Panc1 (cell line): ENCODE data around the gene AP3D1. TPM values are rescaled to one million over a fixed set of nuclear protein-coding genes. Genes with fewer than 3 reads are reported as not detected.

Experiments
- ATAC-seq: fragments of 200-7000 bp; cut with Tn5 transposase; 2 replicates; pipeline ENCODE4 v1.9.1; 2020; ENCODE audit warnings: mild to moderate bottlenecking, moderate library complexity
- BruUV-seq: library from RNA; stranded (reverse); fragments of 400-500 nt; replicated peaks from 2 replicates; lab custom pipeline; 2021; lab: Mats Ljungman, UMichigan
- CTCF ChIA-PET: fragments of 300-600 bp; sonication (Branson Sonifier 250); formaldehyde crosslinking; loops from one replicate; lab custom pipeline; 2022; ENCODE audit warnings: antibody characterized with exemption; lab: Charles Lee
- POLR2A ChIA-PET: fragments of 300-600 bp; sonication (Branson Sonifier 250); formaldehyde crosslinking; loops from one replicate; lab custom pipeline; 2022; ENCODE audit warnings: antibody characterized with exemption; lab: Charles Lee
- DNase-seq: peaks from one replicate; pipeline ENCODE4 v3.0.0-alpha.2; 2010; ENCODE audit warnings: low read depth, low spot score
- H3K27ac ChIP-seq: 2 replicates; pipeline ENCODE4 v1.5.1; 2011; ENCODE audit warnings: mild to moderate bottlenecking, low read length, inconsistent platforms
- H3K27me3 ChIP-seq: fragments of 200-500 bp; sonication (Bioruptor generic); 2 replicates; pipeline ENCODE4 v1.6.0; 2014; ENCODE audit warnings: low read length, inconsistent platforms; ENCODE audit not compliant: control insufficient read depth, insufficient read depth
- H3K36me3 ChIP-seq: fragments of 200-500 bp; sonication (Bioruptor generic); 2 replicates; pipeline ENCODE4 v1.5.1; 2014; ENCODE audit warnings: inconsistent platforms, mild to moderate bottlenecking, low read length, moderate library complexity; ENCODE audit not compliant: control insufficient read depth, insufficient read depth
- H3K4me1 ChIP-seq: 2 replicates; pipeline ENCODE4 v1.5.1; 2011; ENCODE audit warnings: inconsistent platforms, mild to moderate bottlenecking, low read length, moderate library complexity; ENCODE audit not compliant: control insufficient read depth, insufficient read depth
- H3K4me3 ChIP-seq, 2 experiments: 2 replicates each; pipeline ENCODE4 v1.5.1; 2011 to 2012; ENCODE audit warnings: low read depth in 2 of 2, low read length in 2 of 2, mild to moderate bottlenecking in 2 of 2, inconsistent platforms in 1 of 2, moderate library complexity in 1 of 2
- H3K9me3 ChIP-seq: fragments of 200-500 bp; sonication (Bioruptor generic); 2 replicates; pipeline ENCODE4 v1.5.1; 2014; ENCODE audit warnings: low read depth, mild to moderate bottlenecking, inconsistent platforms, low read length, moderate library complexity; ENCODE audit not compliant: control insufficient read depth, insufficient read depth
- POLR2AphosphoS5 ChIP-seq: IDR thresholded peaks from 2 replicates; pipeline ENCODE4 v1.6.1; 2012; ENCODE audit warnings: mild to moderate bottlenecking, low read depth, low read length, moderate library complexity
- SIN3A ChIP-seq: IDR thresholded peaks from 2 replicates; pipeline ENCODE4 v1.6.1; 2012; ENCODE audit warnings: low read depth, mild to moderate bottlenecking, low read length, moderate library complexity, borderline replicate concordance; ENCODE audit not compliant: insufficient read depth
- TCF7L2 ChIP-seq: IDR thresholded peaks from 2 replicates; pipeline ENCODE4 v1.6.1; 2011; ENCODE audit warnings: mild to moderate bottlenecking, low read depth, low read length, inconsistent platforms
- in situ Hi-C: cut with HindIII; loops from 2 replicates; pipeline ENCODE4 v1.10.0; 2016; ENCODE audit warnings: low sequenced_read_pairs, low pct_unique_long_range_greater_than_20kb
- intact Hi-C: fragments of 100-400 bp; cut with micrococcal nuclease; formaldehyde crosslinking; loops from one replicate; pipeline ENCODE4 v1.10.0; 2022; ENCODE audit not compliant: unreplicated experiment
- total RNA-seq: library from RNA; stranded (reverse); gene quantifications from one replicate; pipeline ENCODE4 v1.2.1, GENCODE V29; 2021; ENCODE audit not compliant: unreplicated experiment
- TF ChIP-seq, protein P1 (sequence below): fragments of 450-650 bp; IDR thresholded peaks from 2 replicates; pipeline ENCODE4 v1.5.1; 2017; ENCODE audit warnings: mild to moderate bottlenecking
- TF ChIP-seq, protein P2 (sequence below), 2 experiments: IDR thresholded peaks; 2 replicates each; pipeline ENCODE4 v1.6.1; 2011 to 2012; ENCODE audit warnings: low read depth in 2 of 2, control low read depth in 1 of 2, low read length in 1 of 2, mild to moderate bottlenecking in 1 of 2, moderate library complexity in 1 of 2; ENCODE audit not compliant: insufficient read depth in 1 of 2

The AP3D1 gene
- total RNA-seq, 1 experiment from 2014 or later: 167 TPM

DNA sequence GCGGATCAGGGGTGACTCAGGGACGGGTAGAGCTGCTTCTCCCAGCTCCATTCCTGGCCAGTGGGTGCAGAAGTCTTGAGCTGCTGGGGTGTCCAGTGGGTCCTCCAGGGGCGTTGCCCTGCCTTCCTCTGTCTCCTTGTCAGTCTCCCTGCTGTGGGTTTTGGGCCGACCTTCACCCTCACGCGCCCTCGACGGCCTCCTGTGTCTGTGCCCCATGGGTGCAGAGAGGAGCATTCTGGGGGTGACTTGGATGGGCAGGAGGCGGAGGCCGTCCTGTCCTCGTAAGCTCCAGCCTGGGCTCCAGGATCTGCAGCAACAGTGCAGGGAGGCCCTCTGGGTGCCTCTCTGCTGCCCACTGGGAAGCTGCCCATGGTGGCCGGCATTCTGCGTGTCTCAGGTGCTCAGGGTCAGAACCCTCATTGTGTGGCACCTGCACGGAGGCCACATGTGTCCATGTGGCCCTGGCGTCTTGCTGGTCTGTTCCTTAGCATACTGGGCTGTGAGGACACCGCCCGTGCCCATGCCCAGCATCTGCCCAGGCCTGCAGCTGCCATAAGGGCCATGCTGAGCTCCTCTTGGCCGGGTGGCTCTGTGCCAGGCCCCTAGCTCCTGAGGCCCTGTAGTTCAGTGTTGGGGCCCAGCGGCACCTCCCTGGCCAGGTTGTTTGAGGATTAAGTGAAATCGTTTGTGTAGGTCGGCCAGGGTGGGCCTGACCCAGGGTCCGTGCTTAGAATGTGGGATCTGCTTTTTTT is 29.7 kb upstream of the AP3D1 start:
- no peaks in the 10 kb centered on the region for H3K4me1 ChIP-seq
- in situ Hi-C loops: no loop called here
- POLR2A ChIA-PET: no interaction called here
- TF ChIP-seq SIN3A (no peak), TCF7L2 (no peak), POLR2AphosphoS5 (no peak)
- TF ChIP-seq, protein P1, sequence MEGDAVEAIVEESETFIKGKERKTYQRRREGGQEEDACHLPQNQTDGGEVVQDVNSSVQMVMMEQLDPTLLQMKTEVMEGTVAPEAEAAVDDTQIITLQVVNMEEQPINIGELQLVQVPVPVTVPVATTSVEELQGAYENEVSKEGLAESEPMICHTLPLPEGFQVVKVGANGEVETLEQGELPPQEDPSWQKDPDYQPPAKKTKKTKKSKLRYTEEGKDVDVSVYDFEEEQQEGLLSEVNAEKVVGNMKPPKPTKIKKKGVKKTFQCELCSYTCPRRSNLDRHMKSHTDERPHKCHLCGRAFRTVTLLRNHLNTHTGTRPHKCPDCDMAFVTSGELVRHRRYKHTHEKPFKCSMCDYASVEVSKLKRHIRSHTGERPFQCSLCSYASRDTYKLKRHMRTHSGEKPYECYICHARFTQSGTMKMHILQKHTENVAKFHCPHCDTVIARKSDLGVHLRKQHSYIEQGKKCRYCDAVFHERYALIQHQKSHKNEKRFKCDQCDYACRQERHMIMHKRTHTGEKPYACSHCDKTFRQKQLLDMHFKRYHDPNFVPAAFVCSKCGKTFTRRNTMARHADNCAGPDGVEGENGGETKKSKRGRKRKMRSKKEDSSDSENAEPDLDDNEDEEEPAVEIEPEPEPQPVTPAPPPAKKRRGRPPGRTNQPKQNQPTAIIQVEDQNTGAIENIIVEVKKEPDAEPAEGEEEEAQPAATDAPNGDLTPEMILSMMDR: no peak
- TF ChIP-seq, protein P2, sequence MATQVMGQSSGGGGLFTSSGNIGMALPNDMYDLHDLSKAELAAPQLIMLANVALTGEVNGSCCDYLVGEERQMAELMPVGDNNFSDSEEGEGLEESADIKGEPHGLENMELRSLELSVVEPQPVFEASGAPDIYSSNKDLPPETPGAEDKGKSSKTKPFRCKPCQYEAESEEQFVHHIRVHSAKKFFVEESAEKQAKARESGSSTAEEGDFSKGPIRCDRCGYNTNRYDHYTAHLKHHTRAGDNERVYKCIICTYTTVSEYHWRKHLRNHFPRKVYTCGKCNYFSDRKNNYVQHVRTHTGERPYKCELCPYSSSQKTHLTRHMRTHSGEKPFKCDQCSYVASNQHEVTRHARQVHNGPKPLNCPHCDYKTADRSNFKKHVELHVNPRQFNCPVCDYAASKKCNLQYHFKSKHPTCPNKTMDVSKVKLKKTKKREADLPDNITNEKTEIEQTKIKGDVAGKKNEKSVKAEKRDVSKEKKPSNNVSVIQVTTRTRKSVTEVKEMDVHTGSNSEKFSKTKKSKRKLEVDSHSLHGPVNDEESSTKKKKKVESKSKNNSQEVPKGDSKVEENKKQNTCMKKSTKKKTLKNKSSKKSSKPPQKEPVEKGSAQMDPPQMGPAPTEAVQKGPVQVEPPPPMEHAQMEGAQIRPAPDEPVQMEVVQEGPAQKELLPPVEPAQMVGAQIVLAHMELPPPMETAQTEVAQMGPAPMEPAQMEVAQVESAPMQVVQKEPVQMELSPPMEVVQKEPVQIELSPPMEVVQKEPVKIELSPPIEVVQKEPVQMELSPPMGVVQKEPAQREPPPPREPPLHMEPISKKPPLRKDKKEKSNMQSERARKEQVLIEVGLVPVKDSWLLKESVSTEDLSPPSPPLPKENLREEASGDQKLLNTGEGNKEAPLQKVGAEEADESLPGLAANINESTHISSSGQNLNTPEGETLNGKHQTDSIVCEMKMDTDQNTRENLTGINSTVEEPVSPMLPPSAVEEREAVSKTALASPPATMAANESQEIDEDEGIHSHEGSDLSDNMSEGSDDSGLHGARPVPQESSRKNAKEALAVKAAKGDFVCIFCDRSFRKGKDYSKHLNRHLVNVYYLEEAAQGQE (IDR thresholded peaks at IDR 0.05; ENCODE audit: insufficient read depth in 1 of 2, low read depth in 2 of 2, low read length in 1 of 2): no peak
- intact Hi-C loops: no loop called here
- DNase-seq (no peak), ATAC-seq (no peak)
- H3K4me3 ChIP-seq: no peak overlapping the region
- no peaks in the 10 kb centered on the region for H3K9me3 ChIP-seq
- no peak overlapping the region for H3K27ac ChIP-seq
- BruUV-seq: no TSS peak
- no peaks in the 10 kb centered on the region for H3K36me3 ChIP-seq
- no peaks in the 10 kb centered on the region for H3K27me3 ChIP-seq
- CTCF ChIA-PET: interaction anchor here (0.5 kb wide), 1 partner anchor 9 kb away, joined by 6 read pairs; no protein-coding TSS in a partner anchor

DNA sequence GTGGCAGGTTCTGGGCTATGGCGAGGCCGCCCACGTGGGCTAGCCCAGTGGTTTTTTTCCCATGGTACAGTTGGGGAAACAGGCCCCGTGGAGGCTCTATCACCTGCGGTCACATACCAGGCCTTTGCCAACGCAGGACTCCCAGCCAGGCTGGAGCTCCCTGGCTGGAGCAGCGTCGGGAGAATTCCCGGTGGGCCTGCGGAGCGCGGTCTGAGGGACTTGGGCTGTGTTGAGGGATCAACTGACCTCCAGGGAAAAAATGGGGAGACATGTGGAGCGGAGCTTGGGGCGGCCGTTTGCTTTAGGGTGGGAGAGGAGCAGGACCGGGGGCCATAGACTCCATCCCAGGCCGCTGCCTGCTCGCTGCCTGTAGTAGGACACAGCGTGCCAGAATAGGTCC is 28.7 kb upstream of the AP3D1 start:
- intact Hi-C loops (no loop called here), in situ Hi-C loops (no loop called here)
- TF ChIP-seq POLR2AphosphoS5: no peak
- TF ChIP-seq, protein P1: no peak
- TF ChIP-seq, protein P2 (IDR thresholded peaks at IDR 0.05; ENCODE audit: insufficient read depth in 1 of 2, low read depth in 2 of 2, low read length in 1 of 2): no peak
- TF ChIP-seq TCF7L2: no peak
- no peak for TF ChIP-seq SIN3A
- no peaks in the 10 kb centered on the region for H3K9me3 ChIP-seq
- ChIA-PET CTCF (no interaction called here), POLR2A (no interaction called here)
- DNase-seq: no peak
- H3K36me3 ChIP-seq: no peaks in the 10 kb centered on the region
- BruUV-seq: no TSS peak
- H3K4me1 ChIP-seq: no peaks in the 10 kb centered on the region
- ATAC-seq: no peak
- no peak overlapping the region for H3K4me3 ChIP-seq
- H3K27ac ChIP-seq: no peak overlapping the region
- H3K27me3 ChIP-seq: no peaks in the 10 kb centered on the region
